C4-2B (cell line): Measurements from ENCODE around the gene PROSER3.

Experiments used
- H3K27ac ChIP-seq: fragments of 450-650 bp; 2 replicates; pipeline ENCODE4 v1.5.1; 2017
- CTCF ChIP-seq: fragments of 450-650 bp; conservative IDR thresholded peaks from 2 replicates; pipeline ENCODE4 v1.5.1; 2017; ENCODE audit warnings: mild to moderate bottlenecking
- ZFX ChIP-seq: fragments of 450-650 bp; IDR thresholded peaks from 2 replicates; pipeline ENCODE4 v1.6.1; 2017

Gene PROSER3

GRCh38 chr19:35813043-35813890, 55.3 kb downstream of the PROSER3 start:
- no peak overlapping the region for H3K27ac ChIP-seq
- no peak for TF ChIP-seq CTCF
- no peak for TF ChIP-seq ZFX

GRCh38 chr19:35816262-35816661, 58.3 kb downstream of the PROSER3 start:
- no peak for TF ChIP-seq CTCF
- TF ChIP-seq ZFX: no peak

GRCh38 chr19:35816846-35817245, 58.9 kb downstream of the PROSER3 start:
- TF ChIP-seq ZFX (no peak), CTCF (no peak)
- no peak overlapping the region for H3K27ac ChIP-seq

More at GRCh38 chr19:35816262-35816661, 58.3 kb downstream of the PROSER3 start:
- no peak overlapping the region for H3K27ac ChIP-seq

- no peak for TF ChIP-seq CTCF
- no peak for TF ChIP-seq ZFX
- no peak overlapping the region for H3K27ac ChIP-seq
Measured at GRCh38 chr19:35818445-35818844, 60.5 kb downstream of the PROSER3 start.
